Keratinocyte (primary cell): ENCODE data around the gene ENGASE.

ENCODE experiments used
- EZH2 ChIP-seq: IDR thresholded peaks from one replicate; pipeline ENCODE4 v1.6.1; 2012; ENCODE audit warnings: inconsistent platforms, mild to moderate bottlenecking, low read length, moderate library complexity
- TF ChIP-seq, protein P1 (sequence below), 3 experiments: IDR thresholded peaks in 1 of 3; conservative IDR thresholded peaks in 1 of 3; optimal IDR thresholded peaks in 1 of 3; 2 replicates in 2 of 3; 3 replicates in 1 of 3; pipeline versions ENCODE3 to v1.5.1; 2011; ENCODE audit warnings: low read length in 3 of 3, mild to moderate bottlenecking in 3 of 3, moderate library complexity in 2 of 3, control low read depth in 1 of 3, inconsistent platforms in 1 of 3; ENCODE audit not compliant: insufficient read depth in 2 of 3; ENCODE audit errors: extremely low read depth in 1 of 3

DNA sequence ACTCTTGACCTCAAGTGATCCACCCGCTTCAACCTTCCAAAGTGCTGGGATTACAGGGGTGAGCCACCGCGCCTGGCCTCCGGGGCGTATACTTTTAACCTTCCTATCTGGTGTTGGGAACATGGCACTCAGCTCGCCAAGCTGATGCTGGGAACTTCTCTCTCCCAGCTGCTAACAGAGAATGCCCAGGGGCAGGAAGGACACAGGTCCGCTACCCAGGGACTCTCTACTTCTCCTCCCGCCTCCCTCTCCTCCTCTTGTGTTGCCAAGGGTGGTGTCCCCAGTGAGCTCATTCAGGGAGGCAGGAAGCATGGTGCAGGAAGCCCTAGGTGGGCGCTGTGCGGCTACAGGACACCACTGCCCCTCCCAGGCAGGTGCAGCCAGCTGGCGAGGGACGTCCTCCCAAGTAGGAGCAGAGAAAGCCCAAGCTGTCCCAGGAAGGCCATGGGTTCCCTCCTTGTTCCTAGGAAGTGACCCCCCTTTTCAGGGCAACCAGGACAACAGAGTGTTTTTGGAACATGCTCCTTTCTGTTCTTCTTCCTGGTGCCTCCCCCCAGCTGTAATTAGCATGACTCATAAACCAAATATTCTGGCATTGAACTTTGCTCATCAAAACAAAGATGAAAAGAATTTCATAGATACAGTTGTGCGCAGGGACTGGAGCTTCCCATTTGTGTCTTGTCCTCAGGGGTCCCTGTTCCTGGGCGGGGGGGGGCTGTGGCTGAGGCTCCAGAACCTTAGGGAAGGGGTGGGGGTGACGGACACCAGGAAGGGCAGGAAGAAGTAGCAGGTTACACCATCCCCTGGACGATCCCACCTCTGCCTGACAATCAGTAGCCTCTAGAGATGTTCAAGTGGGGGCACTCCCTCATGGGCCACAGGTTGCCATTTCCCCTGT lies 48.0 kb upstream of the ENGASE start:
- TF ChIP-seq, protein P1, sequence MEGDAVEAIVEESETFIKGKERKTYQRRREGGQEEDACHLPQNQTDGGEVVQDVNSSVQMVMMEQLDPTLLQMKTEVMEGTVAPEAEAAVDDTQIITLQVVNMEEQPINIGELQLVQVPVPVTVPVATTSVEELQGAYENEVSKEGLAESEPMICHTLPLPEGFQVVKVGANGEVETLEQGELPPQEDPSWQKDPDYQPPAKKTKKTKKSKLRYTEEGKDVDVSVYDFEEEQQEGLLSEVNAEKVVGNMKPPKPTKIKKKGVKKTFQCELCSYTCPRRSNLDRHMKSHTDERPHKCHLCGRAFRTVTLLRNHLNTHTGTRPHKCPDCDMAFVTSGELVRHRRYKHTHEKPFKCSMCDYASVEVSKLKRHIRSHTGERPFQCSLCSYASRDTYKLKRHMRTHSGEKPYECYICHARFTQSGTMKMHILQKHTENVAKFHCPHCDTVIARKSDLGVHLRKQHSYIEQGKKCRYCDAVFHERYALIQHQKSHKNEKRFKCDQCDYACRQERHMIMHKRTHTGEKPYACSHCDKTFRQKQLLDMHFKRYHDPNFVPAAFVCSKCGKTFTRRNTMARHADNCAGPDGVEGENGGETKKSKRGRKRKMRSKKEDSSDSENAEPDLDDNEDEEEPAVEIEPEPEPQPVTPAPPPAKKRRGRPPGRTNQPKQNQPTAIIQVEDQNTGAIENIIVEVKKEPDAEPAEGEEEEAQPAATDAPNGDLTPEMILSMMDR (optimal IDR thresholded peaks at IDR 0.05 in 1 of 3, IDR thresholded peaks at IDR 0.05 in 1 of 3, conservative IDR thresholded peaks at IDR 0.05 in 1 of 3; ENCODE audit: extremely low read depth in 1 of 3, insufficient read depth in 2 of 3, low read length in 3 of 3), result no peak
- no peak for TF ChIP-seq EZH2
